GM13977 (cell line): ENCODE data around the gene DPM2.

Source experiments
- DNase-seq: peaks from one replicate; pipeline ENCODE4 v3.0.0; 2012; ENCODE audit warnings: low spot score
- in situ Hi-C: fragments of 300-500 bp; cut with MboI; formaldehyde crosslinking; loops from one replicate; pipeline ENCODE4 v1.12.0; 2022; ENCODE audit warnings: low sequenced_read_pairs, low pct_unique_long_range_greater_than_20kb, mixed read lengths, inconsistent platforms; ENCODE audit not compliant: unreplicated experiment
- TF ChIP-seq, protein P1 (sequence below): IDR thresholded peaks from 2 replicates; pipeline ENCODE4 v1.5.1; 2012; ENCODE audit warnings: mild to moderate bottlenecking, control low read depth; ENCODE audit not compliant: insufficient read depth; ENCODE audit errors: extremely low read depth, missing control alignments

Gene DPM2

DNA sequence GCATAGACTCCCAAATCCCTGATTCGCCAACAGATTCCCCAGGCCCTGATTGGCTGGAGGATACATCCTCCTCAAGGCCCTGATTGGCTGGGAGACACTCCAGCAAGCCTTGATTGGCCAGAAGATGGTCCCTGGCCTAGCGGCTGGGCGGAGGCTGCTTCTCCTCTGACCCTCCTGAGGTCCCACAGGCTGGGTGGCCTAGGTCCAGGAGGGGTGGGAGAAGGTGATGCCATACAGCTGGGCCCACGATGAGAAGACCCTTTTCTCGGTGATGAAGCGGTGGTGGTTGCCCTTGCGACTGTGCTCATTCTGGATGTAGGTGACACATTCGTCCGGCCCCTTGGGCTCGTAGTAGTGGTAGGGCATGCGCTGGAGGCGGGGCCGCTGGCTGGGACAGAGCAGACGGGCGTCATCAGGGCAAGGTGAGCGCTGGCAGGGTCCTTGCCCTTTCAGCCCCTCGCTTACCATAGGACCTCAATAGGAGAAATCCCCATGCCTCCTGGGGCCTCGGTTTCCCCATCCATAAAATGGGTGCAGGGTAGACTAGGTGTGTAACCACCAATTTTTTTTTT lies 51.2 kb downstream of the DPM2 start:
- in situ Hi-C loops, result no loop called here
- TF ChIP-seq, protein P1, sequence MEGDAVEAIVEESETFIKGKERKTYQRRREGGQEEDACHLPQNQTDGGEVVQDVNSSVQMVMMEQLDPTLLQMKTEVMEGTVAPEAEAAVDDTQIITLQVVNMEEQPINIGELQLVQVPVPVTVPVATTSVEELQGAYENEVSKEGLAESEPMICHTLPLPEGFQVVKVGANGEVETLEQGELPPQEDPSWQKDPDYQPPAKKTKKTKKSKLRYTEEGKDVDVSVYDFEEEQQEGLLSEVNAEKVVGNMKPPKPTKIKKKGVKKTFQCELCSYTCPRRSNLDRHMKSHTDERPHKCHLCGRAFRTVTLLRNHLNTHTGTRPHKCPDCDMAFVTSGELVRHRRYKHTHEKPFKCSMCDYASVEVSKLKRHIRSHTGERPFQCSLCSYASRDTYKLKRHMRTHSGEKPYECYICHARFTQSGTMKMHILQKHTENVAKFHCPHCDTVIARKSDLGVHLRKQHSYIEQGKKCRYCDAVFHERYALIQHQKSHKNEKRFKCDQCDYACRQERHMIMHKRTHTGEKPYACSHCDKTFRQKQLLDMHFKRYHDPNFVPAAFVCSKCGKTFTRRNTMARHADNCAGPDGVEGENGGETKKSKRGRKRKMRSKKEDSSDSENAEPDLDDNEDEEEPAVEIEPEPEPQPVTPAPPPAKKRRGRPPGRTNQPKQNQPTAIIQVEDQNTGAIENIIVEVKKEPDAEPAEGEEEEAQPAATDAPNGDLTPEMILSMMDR, result no peak
- no peak for DNase-seq

GRCh38 chr9:127885508-127886281 lies 52.0 kb downstream of the DPM2 start:
- TF ChIP-seq, protein P1, result no peak
- in situ Hi-C loops, result no loop called here
- DNase-seq, result no peak
